Fibroblast of lung (primary cell): ENCODE measurements around the gene MGLL. TPM values are rescaled to one million over a fixed set of nuclear protein-coding genes. Genes with fewer than 3 reads are reported as not detected.
"Not testable (repeated sequence)": the region's sequence is repeated elsewhere in the genome, so short reads cannot be mapped to it uniquely, and the experiment has no call there.

Experiments
- DNase-seq, 2 donors: peaks; one replicate each; pipeline versions ENCODE4 v3.0.0 to v3.0.0-alpha.2; 2010; ENCODE audit warnings: low read depth in 2 of 2
- H2AFZ ChIP-seq: 2 replicates; pipeline ENCODE4 v1.5.1; 2012; ENCODE audit warnings: low read length, control low read depth, inconsistent platforms
- H3K27ac ChIP-seq: 2 replicates; pipeline ENCODE4 v1.5.1; 2011; ENCODE audit warnings: low read length, control low read depth; ENCODE audit not compliant: insufficient read depth
- H3K27me3 ChIP-seq: 2 replicates; pipeline ENCODE4 v1.5.1; 2011; ENCODE audit warnings: mild to moderate bottlenecking, low read length; ENCODE audit not compliant: control insufficient read depth, insufficient read depth
- H3K36me3 ChIP-seq: 2 replicates; pipeline ENCODE4 v1.5.1; 2011; ENCODE audit warnings: low read length; ENCODE audit not compliant: control insufficient read depth, insufficient read depth
- H3K4me1 ChIP-seq: 2 replicates; pipeline ENCODE4 v1.5.1; 2011; ENCODE audit warnings: low read length; ENCODE audit not compliant: control insufficient read depth, insufficient read depth; ENCODE audit errors: extremely low read depth
- H3K4me2 ChIP-seq: 2 replicates; pipeline ENCODE4 v1.5.1; 2011; ENCODE audit warnings: low read length, control low read depth; ENCODE audit not compliant: insufficient read depth; ENCODE audit errors: extremely low read depth
- H3K4me3 ChIP-seq, 4 experiments: fragments of 200-600 bp in 1 of 4; sonication (generic) in 1 of 4; replicated peaks in 1 of 4; 2 replicates each; pipeline ENCODE4 v1.5.1; 2011 to 2016; ENCODE audit warnings: low read length in 4 of 4, low read depth in 3 of 4, mild to moderate bottlenecking in 3 of 4, control low read depth in 2 of 4, inconsistent platforms in 1 of 4, mixed read lengths in 1 of 4; ENCODE audit not compliant: insufficient read depth in 1 of 4; ENCODE audit errors: control extremely low read depth in 1 of 4
- H3K79me2 ChIP-seq: 2 replicates; pipeline ENCODE4 v1.5.1; 2012; ENCODE audit warnings: mild to moderate bottlenecking, low read length, inconsistent platforms; ENCODE audit not compliant: control insufficient read depth, insufficient read depth
- H3K9ac ChIP-seq: 2 replicates; pipeline ENCODE4 v1.5.1; 2011; ENCODE audit warnings: mild to moderate bottlenecking, low read length, control low read depth; ENCODE audit not compliant: insufficient read depth
- H3K9me3 ChIP-seq: 2 replicates; pipeline ENCODE4 v1.5.1; 2012; ENCODE audit warnings: low read depth, low read length; ENCODE audit not compliant: control insufficient read depth, insufficient read depth
- H4K20me1 ChIP-seq: 2 replicates; pipeline ENCODE4 v1.5.1; 2011; ENCODE audit warnings: low read length; ENCODE audit not compliant: control insufficient read depth, insufficient read depth; ENCODE audit errors: extremely low read depth
- CTCF ChIP-seq, 2 donors: IDR thresholded peaks in 1 of 2; conservative IDR thresholded peaks in 1 of 2; 1 replicate in 1 of 2; 2 replicates in 1 of 2; pipeline ENCODE4 v1.5.1; 2011 to 2012; ENCODE audit warnings: low read length in 2 of 2, control low read depth in 1 of 2, inconsistent platforms in 1 of 2, low read depth in 1 of 2, mild to moderate bottlenecking in 1 of 2
- EZH2 ChIP-seq: IDR thresholded peaks from 2 replicates; pipeline ENCODE4 v1.5.1; 2012; ENCODE audit warnings: low read length, control low read depth, mild to moderate bottlenecking; ENCODE audit errors: missing control alignments
- polyA plus RNA-seq, 2 donors: library from polyadenylated mRNA; depleted of rRNA in 1 of 2; stranded (reverse) in 1 of 2; unstranded in 1 of 2; fragments of >200 nt; gene quantifications; 2 replicates each; pipeline ENCODE4 v1.2.1, GENCODE V29; 2011 to 2012; ENCODE audit warnings: missing spikeins in 1 of 2
- total RNA-seq: library from RNA; depleted of rRNA; stranded (reverse); fragments of >200 nt; gene quantifications from 2 replicates; pipeline ENCODE4 v1.2.1, GENCODE V29; 2014

MGLL gene
- total and polyA plus RNA-seq, 2 donors (not counting 1 experiment from before 2014, with no cell fraction given), result 60.1 to 122 TPM

- Histone ChIP-seq H3K9ac (no peak overlapping the region), H3K36me3 (no peaks in the 10 kb centered on the region), H3K79me2 (no peaks in the 10 kb centered on the region), H3K27ac (no peak overlapping the region), H2AFZ (no peak overlapping the region), H4K20me1 (no peaks in the 10 kb centered on the region), H3K4me3 (no peak overlapping the region), H3K27me3 (no peaks in the 10 kb centered on the region), H3K9me3 (no peaks in the 10 kb centered on the region), H3K4me2 (no peak overlapping the region), H3K4me1 (peaks cover 25% of the 10 kb centered on the region)
- DNase-seq, result no peak
- TF ChIP-seq CTCF (conservative IDR thresholded peaks at IDR 0.05 in 1 of 2, IDR thresholded peaks at IDR 0.05 in 1 of 2; ENCODE audit: low read depth in 1 of 2, low read length in 2 of 2) (no peak), EZH2 (no peak)
Observed at GRCh38 chr3:127685708-127686511, 136.4 kb downstream of the MGLL start.

- Histone ChIP-seq H3K4me1 (peaks cover 17% of the 10 kb centered on the region), H4K20me1 (no peaks in the 10 kb centered on the region), H3K9ac (no peak overlapping the region), H3K79me2 (no peaks in the 10 kb centered on the region), H3K27ac (no peak overlapping the region), H3K36me3 (no peaks in the 10 kb centered on the region), H3K27me3 (no peaks in the 10 kb centered on the region), H3K9me3 (no peaks in the 10 kb centered on the region), H3K4me2 (no peak overlapping the region), H3K4me3 (no peak overlapping the region), H2AFZ (no peak overlapping the region)
- no peak for TF ChIP-seq CTCF (conservative IDR thresholded peaks at IDR 0.05 in 1 of 2, IDR thresholded peaks at IDR 0.05 in 1 of 2; ENCODE audit: low read depth in 1 of 2, low read length in 2 of 2)
- TF ChIP-seq EZH2, result no peak
- DNase-seq, result no peak
Observed at GRCh38 chr3:127684871-127685707, 137.2 kb downstream of the MGLL start.

- TF ChIP-seq CTCF (conservative IDR thresholded peaks at IDR 0.05 in 1 of 2, IDR thresholded peaks at IDR 0.05 in 1 of 2; ENCODE audit: low read depth in 1 of 2, low read length in 2 of 2) (no peak), EZH2 (no peak)
- no peak overlapping the region for H3K4me3 ChIP-seq
- no peak for DNase-seq
Observed at GRCh38 chr3:127682561-127682960, 139.8 kb downstream of the MGLL start.

GRCh38 chr3:127682175-127682554 is 140.2 kb downstream of the MGLL start:
- H3K4me1 ChIP-seq, DNase-seq, H3K79me2 ChIP-seq, H3K4me2 ChIP-seq, H3K9me3 ChIP-seq, H3K27ac ChIP-seq, H3K4me3 ChIP-seq, H3K36me3 ChIP-seq, H2AFZ ChIP-seq, H4K20me1 ChIP-seq, H3K9ac ChIP-seq, H3K27me3 ChIP-seq: not testable (repeated sequence)

More at GRCh38 chr3:127682561-127682960, 139.8 kb downstream of the MGLL start:
- H3K27ac ChIP-seq, result no peak overlapping the region
- H3K9me3 ChIP-seq, result no peaks in the 10 kb centered on the region
- H3K79me2 ChIP-seq, result no peaks in the 10 kb centered on the region
- H3K9ac ChIP-seq, result no peak overlapping the region
- H3K4me1 ChIP-seq, result no peaks in the 10 kb centered on the region
- no peaks in the 10 kb centered on the region for H3K36me3 ChIP-seq
- no peak overlapping the region for H2AFZ ChIP-seq
- H3K4me2 ChIP-seq, result no peak overlapping the region
- H4K20me1 ChIP-seq, result no peaks in the 10 kb centered on the region
- H3K27me3 ChIP-seq, result no peaks in the 10 kb centered on the region
